GM15510 (cell line): ENCODE data around the gene AUTS2.

ENCODE experiments used
- POLR2A ChIP-seq: IDR thresholded peaks from 3 replicates; pipeline ENCODE4 v1.6.1; 2011; ENCODE audit warnings: borderline replicate concordance; ENCODE audit not compliant: insufficient read length; ENCODE audit errors: extremely low read depth

The AUTS2 gene

DNA sequence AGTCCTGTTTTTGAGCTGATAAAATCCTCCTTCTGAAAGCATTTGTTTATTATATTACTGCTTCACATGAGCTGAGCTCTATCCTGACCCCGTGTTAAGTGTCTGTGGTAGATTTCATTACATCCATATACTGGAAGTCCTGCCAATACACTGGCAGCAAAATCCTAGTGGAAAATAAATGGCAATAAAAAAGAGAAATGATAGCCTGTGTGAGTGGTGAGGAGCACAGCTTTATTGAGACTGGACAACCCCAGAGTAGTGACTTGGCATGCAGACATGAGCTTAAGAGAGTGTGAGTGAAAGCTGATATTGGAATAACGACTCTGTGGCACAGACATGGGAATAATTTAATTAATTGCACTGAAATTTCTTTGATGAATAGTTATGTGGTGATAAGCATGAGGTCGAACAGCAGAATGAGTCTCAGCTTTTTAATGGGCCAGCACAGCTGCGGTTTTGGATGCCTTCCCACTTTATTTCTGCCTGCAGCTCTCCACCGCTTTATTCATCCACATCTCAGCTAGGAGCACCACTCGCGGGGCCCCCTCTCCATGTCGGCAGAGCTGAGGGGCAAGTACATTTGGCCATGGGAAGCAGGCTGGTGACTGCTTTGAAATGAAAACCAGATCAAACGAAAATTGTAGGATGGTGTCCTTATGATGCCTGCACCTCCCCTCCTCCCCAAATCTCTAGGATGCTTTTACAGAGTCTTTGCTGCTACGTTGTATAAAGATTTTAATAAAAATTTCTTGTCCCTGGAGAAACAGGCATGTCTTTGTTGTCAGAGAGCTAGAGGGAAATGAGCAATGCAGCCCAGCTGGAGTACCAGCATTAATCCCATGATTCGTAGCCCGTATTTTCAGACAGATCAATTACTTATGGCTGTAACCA is 494.3 kb downstream of the AUTS2 start:
- TF ChIP-seq POLR2A, result no peak

DNA sequence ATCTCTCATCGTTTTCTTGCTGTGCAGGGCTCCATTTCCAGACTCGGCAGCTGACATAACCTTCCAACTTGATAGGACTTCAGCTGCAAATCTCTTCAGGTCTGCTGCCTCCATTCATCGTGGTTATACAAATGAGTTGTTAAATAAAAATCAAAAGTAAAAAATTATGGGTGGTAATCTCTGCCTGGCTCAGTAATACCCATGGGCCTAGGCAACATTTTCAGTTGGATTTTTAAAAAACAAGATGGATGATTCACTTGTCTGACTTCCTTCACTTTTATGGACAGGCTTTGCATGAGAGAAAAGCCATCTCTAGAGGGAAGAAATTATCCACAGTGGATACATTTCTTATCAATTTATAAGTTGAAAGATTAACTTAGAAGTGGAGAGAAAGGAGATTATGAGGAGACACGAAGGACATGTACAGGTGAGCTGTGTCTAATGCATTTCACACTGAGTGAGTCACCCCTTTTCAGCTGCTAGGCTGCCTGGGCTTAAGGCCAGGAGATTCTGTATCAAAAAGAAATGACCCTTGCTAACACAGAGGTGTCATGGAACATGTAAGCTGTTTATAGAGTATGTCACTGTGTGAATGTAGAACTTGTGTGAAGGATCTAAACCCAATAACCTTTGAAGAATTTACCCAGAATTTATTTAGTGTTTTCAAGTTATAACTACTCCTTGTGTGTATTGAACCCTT is 495.1 kb downstream of the AUTS2 start:
- no peak for TF ChIP-seq POLR2A

DNA sequence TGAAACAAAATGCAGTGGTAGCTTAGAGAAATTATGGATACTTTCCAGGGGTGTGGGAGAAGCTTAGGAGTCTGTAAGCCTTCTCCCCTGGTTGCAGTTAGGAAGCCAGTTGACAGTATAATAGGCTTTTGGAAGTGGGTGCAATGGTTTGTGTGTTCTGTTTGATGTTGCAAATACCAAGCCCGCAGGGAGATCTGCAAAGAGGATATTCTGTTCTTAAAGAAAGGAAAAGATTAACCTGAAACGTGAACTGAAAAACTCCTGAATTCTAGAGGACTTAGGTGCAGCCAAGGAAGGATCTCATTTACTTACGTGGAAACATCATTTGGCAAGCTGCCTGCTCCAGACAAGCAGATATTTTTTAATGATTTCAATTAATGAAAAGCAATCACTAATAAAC is 496.6 kb downstream of the AUTS2 start:
- TF ChIP-seq POLR2A, result no peak

DNA sequence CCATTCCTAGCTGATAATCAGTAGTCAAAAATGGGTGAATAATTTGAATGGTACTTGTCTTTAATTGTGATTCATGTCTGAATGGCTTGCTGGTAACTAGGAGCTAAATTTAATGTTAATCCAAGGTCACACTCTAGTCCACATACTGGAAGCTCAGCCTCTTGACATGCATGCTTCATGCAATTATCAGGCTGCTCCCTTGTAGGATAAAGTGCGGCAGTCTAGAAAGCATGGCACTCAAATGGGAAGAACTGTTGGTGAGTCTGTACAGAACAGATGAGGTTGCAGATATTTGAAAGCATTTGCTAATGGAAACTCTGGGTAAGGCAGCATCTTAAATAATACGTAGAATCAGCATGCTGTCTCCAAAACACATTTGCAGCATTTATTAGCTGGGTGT is 499.4 kb downstream of the AUTS2 start:
- TF ChIP-seq POLR2A, result no peak

DNA sequence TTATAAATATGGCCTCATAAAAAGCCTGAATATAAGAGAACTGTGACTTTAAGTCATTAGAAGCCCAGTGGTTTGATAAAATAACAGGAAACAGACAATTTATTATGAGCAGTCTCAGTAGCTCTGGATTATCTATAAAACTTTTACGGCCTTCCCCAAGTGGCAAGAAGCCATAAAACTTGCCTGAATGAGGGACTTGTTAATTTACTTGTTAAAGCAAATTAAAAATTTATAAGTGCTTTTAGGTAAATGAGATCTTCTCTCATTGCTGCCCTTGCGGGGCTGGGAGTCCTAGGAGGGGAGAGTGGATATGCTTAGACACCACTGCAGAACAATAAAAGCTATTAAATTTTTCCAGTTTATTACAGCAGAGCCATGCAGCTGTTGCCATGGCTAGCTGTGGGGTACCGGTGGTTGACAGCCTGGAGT is 499.9 kb downstream of the AUTS2 start:
- TF ChIP-seq POLR2A, result no peak

DNA sequence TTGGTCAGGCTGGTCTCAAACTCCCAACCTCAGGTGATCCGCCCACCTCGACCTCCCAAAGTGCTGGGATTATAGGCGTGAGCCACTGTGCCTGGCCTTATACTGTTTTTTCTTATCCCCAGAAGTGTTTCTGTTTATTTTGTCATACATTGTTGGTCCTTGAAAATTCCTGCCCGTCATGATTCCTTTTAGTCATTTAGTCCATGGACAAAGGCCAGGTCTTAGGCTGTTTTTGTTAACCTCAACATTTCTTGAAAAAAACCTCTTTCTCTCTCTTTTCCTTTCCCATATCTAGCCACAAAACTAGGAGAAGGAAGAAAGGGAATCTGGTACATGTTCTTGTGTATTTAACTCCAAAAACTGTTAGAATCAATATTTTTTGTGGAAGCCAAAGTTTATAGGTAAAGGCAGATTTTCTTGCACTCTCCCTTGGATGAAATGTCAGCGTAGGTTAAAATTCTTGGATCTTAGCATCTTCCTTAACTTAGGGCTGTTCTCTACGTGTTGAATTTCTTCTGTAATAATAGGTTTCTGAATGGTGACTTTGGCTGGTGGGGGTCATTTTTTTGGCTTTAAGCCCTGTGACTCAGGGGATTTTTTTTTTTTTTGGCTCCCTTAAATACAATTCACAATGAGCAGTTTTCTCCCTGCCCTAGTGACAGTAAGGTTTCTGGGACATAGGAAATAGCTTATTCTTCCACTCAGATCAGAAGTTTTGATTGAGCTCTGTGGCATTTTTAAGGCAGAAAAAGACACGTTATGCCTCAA is 500.8 kb downstream of the AUTS2 start:
- TF ChIP-seq POLR2A, result no peak

DNA sequence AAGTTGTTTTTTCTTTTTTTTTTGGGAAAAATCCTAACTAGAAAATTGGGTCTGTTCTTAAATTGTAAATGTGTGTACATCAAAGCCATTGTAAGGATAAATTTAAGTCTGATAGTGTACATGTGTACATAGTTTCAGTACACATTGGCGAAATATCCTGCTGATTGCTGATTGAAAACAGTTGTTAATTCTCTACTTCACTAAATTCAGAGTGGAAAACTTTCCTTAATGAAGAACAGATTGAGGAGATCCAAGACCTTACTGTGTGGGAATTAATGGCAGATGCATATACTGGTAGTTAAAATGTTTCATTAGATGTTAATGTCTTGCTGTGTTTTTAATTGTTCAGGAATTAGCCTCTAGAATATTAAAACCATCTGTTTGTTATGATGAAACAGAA is 506.0 kb downstream of the AUTS2 start:
- TF ChIP-seq POLR2A, result no peak

DNA sequence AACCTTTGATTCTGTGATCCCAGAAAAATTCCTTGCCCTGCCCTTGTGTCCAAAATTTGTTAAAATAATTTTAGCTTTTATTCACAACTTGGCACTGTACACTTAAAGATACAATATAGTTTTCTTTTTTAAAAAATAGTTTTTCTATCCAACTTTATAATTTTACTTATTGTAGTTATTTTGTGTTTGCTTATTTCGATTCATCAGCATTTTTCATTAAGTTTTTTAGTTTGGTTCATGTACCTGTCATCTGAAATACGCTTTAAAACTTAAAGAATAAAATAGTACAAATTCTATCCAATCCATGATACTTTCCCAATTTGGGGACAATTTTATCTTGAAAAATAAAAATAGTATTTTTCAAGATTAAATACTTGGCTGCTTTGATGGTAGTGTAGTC is 514.8 kb downstream of the AUTS2 start:
- TF ChIP-seq POLR2A, result no peak

DNA sequence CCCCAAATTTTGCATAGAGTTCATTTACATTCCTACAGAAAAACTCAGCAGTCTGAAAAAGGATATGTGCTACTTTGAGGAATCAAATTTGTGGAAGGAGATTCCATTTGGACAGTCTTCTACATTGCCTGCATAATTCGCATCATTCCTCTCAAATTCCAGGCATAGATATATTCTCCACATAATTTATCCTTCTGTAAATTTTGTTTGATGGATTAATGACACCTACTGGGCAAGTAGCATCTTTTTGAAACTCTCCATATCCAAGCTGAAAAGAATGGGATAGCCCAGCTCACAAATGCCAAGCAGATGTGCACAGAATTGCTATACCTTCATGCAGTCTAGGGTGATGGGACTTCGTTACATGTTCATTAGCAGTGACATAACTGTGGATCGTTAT is 515.3 kb downstream of the AUTS2 start:
- TF ChIP-seq POLR2A, result no peak

DNA sequence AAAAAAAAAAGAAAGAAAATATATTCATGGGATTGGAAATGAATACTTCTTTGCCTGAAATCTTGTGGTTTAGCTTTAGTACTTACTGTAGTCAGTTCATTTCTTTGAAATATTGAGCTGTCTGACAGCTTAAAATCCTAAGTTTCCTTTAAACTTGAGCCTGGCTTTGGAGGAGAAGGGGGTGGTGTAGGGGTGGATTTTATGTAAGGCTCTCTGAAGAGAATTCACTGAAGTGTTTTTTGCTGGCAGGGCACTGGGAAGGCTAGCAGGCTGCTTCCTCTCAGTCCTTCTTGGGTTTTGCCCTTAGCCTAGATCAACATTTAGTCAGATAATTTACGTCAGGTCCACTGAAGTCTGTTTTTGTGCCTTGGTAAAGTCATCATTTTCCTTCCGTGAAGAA is 516.5 kb downstream of the AUTS2 start:
- TF ChIP-seq POLR2A, result no peak

DNA sequence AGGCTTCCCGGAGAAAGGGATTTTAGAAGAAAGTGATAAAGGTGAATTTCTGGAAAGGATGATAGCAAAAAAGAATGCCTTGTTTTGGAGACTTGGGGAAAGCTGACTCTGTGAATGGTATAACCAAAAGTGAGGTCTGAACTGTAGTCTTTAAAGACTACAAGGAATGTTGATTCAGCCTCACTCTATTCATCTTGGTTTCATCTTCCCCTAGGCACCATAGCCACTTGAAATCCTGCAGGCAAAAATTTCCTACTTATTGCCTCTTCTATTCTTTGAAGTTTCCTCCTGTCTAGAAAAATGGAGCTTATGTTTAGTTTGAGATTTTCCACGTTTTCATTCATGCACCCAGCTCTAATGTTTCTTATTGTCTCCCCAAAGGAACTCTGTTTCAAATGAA is 518.0 kb downstream of the AUTS2 start:
- no peak for TF ChIP-seq POLR2A

DNA sequence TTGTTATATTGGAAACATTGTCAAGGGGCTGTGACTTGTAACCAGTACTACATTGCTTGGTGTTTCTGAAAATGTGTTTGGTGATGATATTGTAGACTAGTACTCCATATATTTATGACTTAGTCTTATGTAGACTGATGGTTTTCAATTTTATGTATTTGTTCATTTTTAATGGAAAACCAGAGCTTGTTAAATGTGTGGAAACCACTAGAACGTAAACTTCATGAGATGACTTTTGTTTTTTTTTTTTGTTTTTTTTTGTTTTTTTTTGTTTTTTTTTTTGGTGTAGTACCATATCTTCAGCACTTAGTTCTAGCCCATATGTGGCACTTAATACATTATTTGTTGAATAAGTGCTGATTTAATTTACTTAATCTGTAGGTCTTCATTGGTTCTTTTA is 518.6 kb downstream of the AUTS2 start:
- TF ChIP-seq POLR2A, result no peak

DNA sequence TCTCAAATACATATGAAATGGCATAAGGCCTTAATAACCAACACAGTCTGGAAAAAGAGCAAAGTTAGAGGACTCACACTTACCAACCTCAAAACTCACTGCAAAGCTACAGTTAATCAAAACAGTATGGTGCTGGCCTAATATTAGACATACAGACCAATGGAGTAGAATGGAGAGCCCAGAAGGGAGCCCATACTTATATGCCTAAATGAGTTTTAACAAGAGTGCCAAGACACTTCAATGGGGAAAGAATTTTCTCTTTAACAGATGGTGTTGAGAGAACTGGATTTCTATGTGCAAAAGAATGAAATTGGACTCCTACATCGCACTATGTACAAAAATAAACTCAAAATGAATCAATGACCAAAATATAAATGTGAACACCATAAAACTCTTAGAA is 522.6 kb downstream of the AUTS2 start:
- TF ChIP-seq POLR2A, result no peak

DNA sequence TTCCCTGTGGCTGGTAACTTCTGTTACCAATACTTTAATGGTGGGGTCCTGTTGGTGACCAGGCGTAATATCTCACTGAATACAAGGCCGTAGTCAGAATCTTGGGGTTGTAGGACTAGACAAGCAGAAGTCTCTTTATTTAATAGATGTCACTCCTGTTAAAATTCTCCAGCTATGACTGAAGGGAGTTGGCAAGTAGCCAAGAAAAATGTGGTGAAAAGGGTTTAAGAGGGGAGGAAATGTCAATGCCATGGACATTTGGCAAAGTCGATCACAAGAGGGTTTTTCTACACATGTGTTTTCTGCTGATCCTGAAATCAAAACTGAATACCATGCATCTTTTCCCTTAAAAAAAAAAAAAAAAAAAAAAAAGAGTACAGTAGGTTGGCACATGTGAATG is 533.5 kb downstream of the AUTS2 start:
- no peak for TF ChIP-seq POLR2A

DNA sequence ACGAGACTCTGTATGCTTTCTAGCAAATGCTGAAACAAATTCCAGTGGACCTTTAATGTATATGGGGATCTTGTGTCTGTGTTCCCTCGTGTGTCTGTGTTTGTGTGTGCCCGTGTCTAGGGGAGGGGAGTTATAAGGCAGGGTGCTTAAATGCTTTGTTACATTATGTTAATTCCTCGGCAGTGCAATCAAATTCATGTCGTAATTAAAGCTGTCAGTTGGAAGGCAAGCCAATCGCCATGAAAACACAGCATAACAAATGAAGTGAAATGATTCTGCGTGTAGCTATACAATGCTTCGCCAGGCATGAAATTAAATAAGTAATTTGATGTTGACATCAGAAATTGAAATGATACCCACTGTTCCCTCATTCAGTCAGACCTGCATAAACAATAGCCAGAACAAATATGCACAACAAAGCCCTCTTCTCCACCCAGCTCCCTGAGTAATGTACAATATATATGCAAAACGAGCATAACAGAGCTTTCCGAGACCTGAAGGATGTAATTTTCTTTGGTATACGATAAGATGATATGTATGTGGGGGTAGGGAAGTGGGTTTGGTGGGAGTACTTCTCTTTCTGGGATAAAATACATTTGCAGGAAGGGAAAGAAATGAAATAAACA is 534.1 kb downstream of the AUTS2 start:
- no peak for TF ChIP-seq POLR2A

DNA sequence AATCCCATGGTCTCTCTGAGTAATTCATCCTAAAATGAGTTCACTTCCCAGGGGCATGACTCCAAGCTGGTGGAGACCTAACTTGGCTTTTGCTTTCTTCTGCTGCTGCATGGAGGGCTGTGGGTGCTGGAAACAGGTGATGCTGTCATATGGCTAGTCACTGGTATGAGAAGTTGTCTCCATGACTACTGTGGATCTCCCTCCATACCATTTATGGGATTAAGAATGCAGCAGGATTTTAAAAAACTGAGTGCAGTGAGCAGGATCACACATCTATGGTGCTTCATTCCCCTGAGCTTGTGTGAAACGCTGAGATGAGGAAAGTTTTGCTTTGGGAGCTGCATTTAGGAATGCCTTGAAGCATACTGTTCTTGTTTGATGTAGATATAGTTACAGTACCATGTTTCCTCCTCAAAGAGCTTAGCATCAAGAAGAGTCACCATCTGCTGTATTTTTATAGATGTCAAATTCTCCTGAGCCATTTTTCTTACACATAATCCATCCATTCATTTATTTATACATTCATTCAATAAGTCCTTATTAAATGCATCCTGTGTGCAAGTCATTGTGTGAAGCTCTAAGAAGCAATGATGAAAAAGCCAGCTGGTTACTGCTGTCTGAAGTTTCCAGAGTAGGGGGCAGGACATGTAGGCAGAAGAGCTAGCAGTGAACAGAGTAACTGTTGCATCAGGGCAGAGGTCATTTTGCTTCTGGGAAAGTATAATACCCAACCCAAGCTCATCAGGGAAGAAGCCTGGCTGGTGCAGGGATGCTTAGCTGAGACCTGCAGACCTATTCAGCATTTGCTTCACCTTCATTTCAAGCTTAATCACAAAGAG is 534.8 kb downstream of the AUTS2 start:
- TF ChIP-seq POLR2A, result no peak
